IMR-90 (cell line): ENCODE data around the gene TTC27. TPM values are rescaled to one million over a fixed set of nuclear protein-coding genes. Genes with fewer than 3 reads are reported as not detected.

Experiments used
- ATAC-seq: fragments of 200-7000 bp; cut with Tn5 transposase; 2 replicates; pipeline ENCODE4 v1.9.1; 2020; ENCODE audit warnings: low read depth, mild to moderate bottlenecking, moderate library complexity
- BruUV-seq: library from RNA; stranded (reverse); fragments of 400-500 nt; replicated peaks from 2 replicates; lab custom pipeline; 2021; lab: Mats Ljungman, UMichigan
- CTCF ChIA-PET: fragments of 300-600 bp; formaldehyde crosslinking; extraction: SDS; loops from one replicate; lab custom pipeline; 2021; ENCODE audit warnings: antibody characterized with exemption; lab: Yijun Ruan, JAX
- POLR2A ChIA-PET: fragments of 300-600 bp; sonication (Branson Sonifier 250); formaldehyde crosslinking; loops from one replicate; lab custom pipeline; 2022; ENCODE audit warnings: antibody characterized with exemption; ENCODE audit not compliant: unreplicated experiment; lab: Charles Lee
- DNase-seq: peaks from one replicate; pipeline ENCODE4 v3.0.0; 2013
- H2AFZ ChIP-seq: replicated peaks from 2 replicates; pipeline ENCODE3; 2013; ENCODE audit warnings: low read length, mild to moderate bottlenecking; ENCODE audit not compliant: poor library complexity
- H2AK5ac ChIP-seq: 2 replicates; pipeline ENCODE4 v1.6.1; 2013; ENCODE audit warnings: low read depth, low read length, inconsistent platforms
- H2AK9ac ChIP-seq: replicated peaks from 2 replicates; pipeline ENCODE3; 2013; ENCODE audit warnings: mild to moderate bottlenecking, low read depth, low read length, moderate library complexity; ENCODE audit not compliant: poor library complexity
- H2BK120ac ChIP-seq: 2 replicates; pipeline ENCODE4 v1.6.1; 2013; ENCODE audit warnings: low read depth, low read length, inconsistent platforms
- H2BK15ac ChIP-seq: 3 replicates; pipeline ENCODE4 v1.6.1; 2013; ENCODE audit warnings: low read depth, low read length, inconsistent platforms
- H2BK20ac ChIP-seq: 2 replicates; pipeline ENCODE4 v1.6.1; 2013; ENCODE audit warnings: low read depth, mild to moderate bottlenecking, inconsistent platforms, low read length, moderate library complexity
- H2BK5ac ChIP-seq: 2 replicates; pipeline ENCODE4 v1.6.1; 2013; ENCODE audit warnings: mild to moderate bottlenecking, low read depth, low read length, inconsistent platforms; ENCODE audit not compliant: poor library complexity, severe bottlenecking
- H3K14ac ChIP-seq: replicated peaks from 2 replicates; pipeline ENCODE4 v1.6.1; 2013; ENCODE audit warnings: low read depth, low read length, inconsistent platforms
- H3K18ac ChIP-seq: 2 replicates; pipeline ENCODE4 v1.6.1; 2013; ENCODE audit warnings: low read depth, low read length, control low read depth
- H3K23ac ChIP-seq: 2 replicates; pipeline ENCODE4 v1.6.1; 2013; ENCODE audit warnings: low read depth, low read length, inconsistent platforms
- H3K27ac ChIP-seq: 2 replicates; pipeline ENCODE4 v1.5.1; 2013; ENCODE audit warnings: mild to moderate bottlenecking, control low read depth, low read length; ENCODE audit not compliant: insufficient read depth
- H3K27me3 ChIP-seq: 2 replicates; pipeline ENCODE4 v1.6.1; 2013; ENCODE audit warnings: low read length; ENCODE audit not compliant: control insufficient read depth, insufficient read depth
- H3K36me3 ChIP-seq: 2 replicates; pipeline ENCODE4 v1.6.1; 2013; ENCODE audit warnings: low read length, mixed read lengths; ENCODE audit not compliant: control insufficient read depth, insufficient read depth
- H3K4ac ChIP-seq: 2 replicates; pipeline ENCODE4 v1.6.1; 2013; ENCODE audit warnings: low read depth, low read length, inconsistent platforms
- H3K4me1 ChIP-seq: 2 replicates; pipeline ENCODE4 v1.6.1; 2013; ENCODE audit warnings: low read length, mixed read lengths; ENCODE audit not compliant: control insufficient read depth, insufficient read depth
- H3K4me2 ChIP-seq: 2 replicates; pipeline ENCODE4 v1.6.1; 2013; ENCODE audit warnings: low read depth, mild to moderate bottlenecking, control low read depth, low read length, moderate library complexity
- H3K4me3 ChIP-seq: 2 replicates; pipeline ENCODE4 v1.5.1; 2013; ENCODE audit warnings: low read depth, mild to moderate bottlenecking, control low read depth, low read length, moderate library complexity; ENCODE audit not compliant: insufficient read depth
- H3K56ac ChIP-seq: 2 replicates; pipeline ENCODE4 v1.6.1; 2013; ENCODE audit warnings: low read length, inconsistent platforms; ENCODE audit not compliant: insufficient read depth; ENCODE audit errors: extremely low read depth
- H3K79me1 ChIP-seq, 2 experiments: 2 replicates each; pipeline ENCODE4 v1.6.1; 2013; ENCODE audit warnings: low read length in 2 of 2, inconsistent platforms in 1 of 2, low read depth in 1 of 2
- H3K9ac ChIP-seq: 2 replicates; pipeline ENCODE4 v1.6.1; 2013; ENCODE audit warnings: low read depth, low read length, control low read depth
- H3K9me1 ChIP-seq: 2 replicates; pipeline ENCODE4 v1.6.1; 2013; ENCODE audit warnings: low read length, inconsistent platforms; ENCODE audit not compliant: insufficient read depth
- H3K9me3 ChIP-seq: 2 replicates; pipeline ENCODE4 v1.6.1; 2013; ENCODE audit warnings: low read length; ENCODE audit not compliant: control insufficient read depth, insufficient read depth
- H4K20me1 ChIP-seq: 2 replicates; pipeline ENCODE4 v1.6.1; 2013; ENCODE audit warnings: low read length, inconsistent platforms; ENCODE audit not compliant: insufficient read depth
- H4K5ac ChIP-seq: 2 replicates; pipeline ENCODE4 v1.6.1; 2013; ENCODE audit warnings: mild to moderate bottlenecking, low read depth, low read length, control low read depth
- H4K8ac ChIP-seq, 2 experiments: 2 replicates each; pipeline ENCODE4 v1.6.1; 2013; ENCODE audit warnings: low read depth in 2 of 2, low read length in 2 of 2, control low read depth in 1 of 2, inconsistent platforms in 1 of 2
- H4K91ac ChIP-seq: 2 replicates; pipeline ENCODE4 v1.6.1; 2013; ENCODE audit warnings: low read depth, low read length, inconsistent platforms; ENCODE audit not compliant: insufficient read depth
- MAZ ChIP-seq: IDR thresholded peaks from 2 replicates; pipeline ENCODE4 v1.6.1; 2012; ENCODE audit warnings: low read depth, mild to moderate bottlenecking, low read length, improper control_type of control experiment, moderate library complexity, borderline replicate concordance
- MXI1 ChIP-seq: IDR thresholded peaks from 2 replicates; pipeline ENCODE4 v1.6.1; 2012; ENCODE audit warnings: low read depth, mild to moderate bottlenecking, low read length, moderate library complexity, borderline replicate concordance
- RAD21 ChIP-seq: IDR thresholded peaks from 2 replicates; pipeline ENCODE4 v1.6.1; 2012; ENCODE audit warnings: low read length, improper control_type of control experiment
- RCOR1 ChIP-seq: IDR thresholded peaks from 2 replicates; pipeline ENCODE4 v1.6.1; 2012; ENCODE audit warnings: mild to moderate bottlenecking, low read length, improper control_type of control experiment; ENCODE audit not compliant: insufficient replicate concordance
- RFX5 ChIP-seq: IDR thresholded peaks from 2 replicates; pipeline ENCODE4 v1.8.0; 2012; ENCODE audit warnings: low read depth, mild to moderate bottlenecking, low read length, moderate library complexity
- WGBS, 2 experiments: methylation state at CpG; one replicate each; pipeline versions ENCODE4 v1.1.5 to v1.1.7; 2013; ENCODE audit warnings: missing lambda C conversion rate in 2 of 2; ENCODE audit not compliant: insufficient read length in 1 of 2; ENCODE audit errors: extremely low coverage in 2 of 2; 5-methylcytosine and 5-hydroxymethylcytosine counted together
- dilution Hi-C: fragments of 300-500 bp; cut with HindIII; formaldehyde crosslinking; loops from one replicate; pipeline ENCODE4 v1.14.3; 2018; ENCODE audit warnings: low sequenced_read_pairs; ENCODE audit not compliant: unreplicated experiment
- in situ Hi-C: fragments of 300-500 bp; cut with MboI; formaldehyde crosslinking; loops from 3 replicates; pipeline ENCODE4 v1.14.3; 2019; ENCODE audit warnings: low sequenced_read_pairs, inconsistent platforms, mixed read lengths
- intact Hi-C: fragments of 100-400 bp; cut with micrococcal nuclease; formaldehyde crosslinking; loops from 2 replicates; pipeline ENCODE4 v1.10.0; 2022
- polyA plus RNA-seq, 3 experiments: library from polyadenylated mRNA; depleted of rRNA; stranded (reverse); fragments of >200 nt; gene quantifications; 2 replicates each; pipeline ENCODE4 v1.2.3, GENCODE V29; 2012; ENCODE audit warnings: low replicate concordance in 1 of 3
- total RNA-seq: library from RNA; depleted of rRNA; stranded (reverse); fragments of >200 nt; gene quantifications from 2 replicates; pipeline ENCODE4 v1.2.3, GENCODE V29; 2012
- TF ChIP-seq, protein P1 (sequence below): fragments of 150-350 bp; IDR thresholded peaks from 2 replicates; pipeline ENCODE4 v1.6.1; 2017; ENCODE audit warnings: mild to moderate bottlenecking, antibody characterized with exemption, low read length, low read depth
- TF ChIP-seq, protein P2 (sequence below): fragments of 150-350 bp; IDR thresholded peaks from 2 replicates; pipeline ENCODE4 v1.6.1; 2016; ENCODE audit warnings: low read depth, mild to moderate bottlenecking, low read length, moderate library complexity, borderline replicate concordance

TTC27 gene
- total and polyA plus RNA-seq, 2 of the 4 experiments (the other 2 are of a cell fraction): 12.7 to 30.5 TPM

DNA sequence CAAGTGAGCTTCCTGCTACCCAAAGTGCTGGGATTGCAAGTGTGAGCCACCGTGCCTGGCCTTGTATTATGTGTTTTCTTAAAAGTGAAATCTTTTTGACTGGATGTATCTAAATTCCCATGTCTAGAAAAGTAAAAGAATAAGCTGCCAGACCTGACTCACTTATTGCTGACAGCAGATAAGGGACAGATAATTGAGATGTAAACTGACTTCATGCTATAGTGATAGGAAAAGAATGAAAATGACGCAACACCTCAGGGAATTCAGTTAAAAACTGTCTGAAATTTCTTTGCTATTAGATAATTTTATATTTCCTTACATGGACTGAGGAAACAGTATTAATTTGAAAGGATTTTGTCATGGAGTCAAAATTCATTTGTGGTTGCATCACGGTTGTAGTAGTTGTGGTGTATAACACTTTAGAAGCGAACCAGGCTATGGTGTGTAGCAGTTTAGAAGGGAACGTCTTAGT lies 19.4 kb downstream of the TTC27 start (continued):
- TF ChIP-seq RCOR1: no peak

DNA sequence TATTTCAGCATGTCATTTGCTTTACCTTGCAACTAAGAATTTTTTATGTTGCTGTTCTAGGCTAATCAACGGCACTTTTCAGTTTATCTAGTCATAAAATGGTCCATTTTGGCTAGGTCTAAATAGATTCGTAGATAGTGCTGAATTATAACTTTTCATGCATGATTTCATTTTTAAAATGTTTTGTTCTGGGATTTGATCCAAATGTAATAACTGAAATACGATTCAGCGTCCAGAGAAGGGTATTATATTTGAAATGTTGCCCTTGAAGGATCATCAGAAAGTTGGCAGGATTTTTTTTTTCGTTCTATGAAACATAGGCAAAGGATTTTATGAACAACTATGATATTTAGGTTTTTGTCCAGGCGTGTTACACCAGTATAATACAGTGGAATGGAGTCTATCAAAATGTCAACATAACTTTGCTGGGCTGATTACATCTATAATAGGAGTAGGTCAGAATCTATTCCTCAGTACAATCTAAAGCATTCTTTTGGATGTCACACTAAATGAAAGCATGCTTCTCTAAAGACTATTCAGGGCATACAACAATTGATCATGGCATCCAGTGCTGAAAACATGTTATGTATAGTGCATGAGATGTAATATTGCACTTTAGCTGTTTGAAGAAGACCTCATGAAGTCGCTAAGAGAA lies 24.8 kb downstream of the TTC27 start:
- Histone ChIP-seq H2BK120ac (no peak overlapping the region), H3K79me1 (peaks cover 0 to 10% of the 10 kb centered on the region in 2 experiments; a peak in 3 of 4 replicates), H4K5ac (no peak overlapping the region), H3K9me3 (no peaks in the 10 kb centered on the region), H2BK15ac (no peak overlapping the region), H2AK5ac (no peak overlapping the region), H2BK20ac (no peak overlapping the region), H2AK9ac (no peak overlapping the region), H3K14ac (no peak overlapping the region), H3K4me2 (no peak overlapping the region; the same call in 1 of the 2 replicates), H2AFZ (no peak overlapping the region), H3K27ac (no peak overlapping the region; the same call in 1 of the 2 replicates), H3K9me1 (no peaks in the 10 kb centered on the region; the same call in 1 of the 2 replicates), H3K4ac (no peak overlapping the region), H4K8ac (no peak overlapping the region; a peak in 1 of 4 replicates), H3K27me3 (no peaks in the 10 kb centered on the region), H2BK5ac (peak overlapping the region; percentile 68), H3K4me1 (no peaks in the 10 kb centered on the region), H3K18ac (no peak overlapping the region), H4K20me1 (no peaks in the 10 kb centered on the region), H3K56ac (no peak overlapping the region), H3K9ac (no peak overlapping the region), H3K23ac (no peak overlapping the region), H3K4me3 (no peak overlapping the region), H3K36me3 (peaks cover 9% of the 10 kb centered on the region), H4K91ac (no peak overlapping the region)
- TF ChIP-seq MAZ (no peak), MXI1 (no peak), RAD21 (no peak), RFX5 (no peak)
- TF ChIP-seq, protein P1, sequence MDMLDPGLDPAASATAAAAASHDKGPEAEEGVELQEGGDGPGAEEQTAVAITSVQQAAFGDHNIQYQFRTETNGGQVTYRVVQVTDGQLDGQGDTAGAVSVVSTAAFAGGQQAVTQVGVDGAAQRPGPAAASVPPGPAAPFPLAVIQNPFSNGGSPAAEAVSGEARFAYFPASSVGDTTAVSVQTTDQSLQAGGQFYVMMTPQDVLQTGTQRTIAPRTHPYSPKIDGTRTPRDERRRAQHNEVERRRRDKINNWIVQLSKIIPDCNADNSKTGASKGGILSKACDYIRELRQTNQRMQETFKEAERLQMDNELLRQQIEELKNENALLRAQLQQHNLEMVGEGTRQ: no peak
- TF ChIP-seq, protein P2, sequence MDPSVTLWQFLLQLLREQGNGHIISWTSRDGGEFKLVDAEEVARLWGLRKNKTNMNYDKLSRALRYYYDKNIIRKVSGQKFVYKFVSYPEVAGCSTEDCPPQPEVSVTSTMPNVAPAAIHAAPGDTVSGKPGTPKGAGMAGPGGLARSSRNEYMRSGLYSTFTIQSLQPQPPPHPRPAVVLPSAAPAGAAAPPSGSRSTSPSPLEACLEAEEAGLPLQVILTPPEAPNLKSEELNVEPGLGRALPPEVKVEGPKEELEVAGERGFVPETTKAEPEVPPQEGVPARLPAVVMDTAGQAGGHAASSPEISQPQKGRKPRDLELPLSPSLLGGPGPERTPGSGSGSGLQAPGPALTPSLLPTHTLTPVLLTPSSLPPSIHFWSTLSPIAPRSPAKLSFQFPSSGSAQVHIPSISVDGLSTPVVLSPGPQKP: no peak
- in situ Hi-C loops (no loop called here), intact Hi-C loops (no loop called here), dilution Hi-C loops (no loop called here)
- 100% methylated on average over 1 of the region's 7 CpGs; no CpG with 5 or more reads in 1 of the 2 experiments for WGBS, 2 experiments
- BruUV-seq: no TSS peak
- ATAC-seq (peak; percentile 21; the same call in 1 of the 2 replicates), DNase-seq (peak; percentile 12)
- ChIA-PET CTCF (no interaction called here), POLR2A (interaction anchor here (0.6 kb wide), 1 partner anchor 743 kb away, joined by 3 read pairs; no protein-coding TSS in a partner anchor)
